HCT116 (cell line): ENCODE data around the gene CXCL8. TPM values are rescaled to one million over a fixed set of nuclear protein-coding genes. Genes with fewer than 3 reads are reported as not detected.

Source experiments
- ATAC-seq: fragments of 200-7000 bp; cut with Tn5 transposase; 2 replicates; pipeline ENCODE4 v1.9.1; 2020; ENCODE audit warnings: mild to moderate bottlenecking, moderate library complexity
- BruUV-seq: library from RNA; stranded (reverse); fragments of 400-500 nt; replicated peaks from 2 replicates; lab custom pipeline; 2021; lab: Mats Ljungman, UMichigan
- CTCF ChIA-PET: fragments of 300-600 bp; sonication (Branson Sonifier 250); formaldehyde crosslinking; loops from one replicate; lab custom pipeline; 2021; ENCODE audit warnings: antibody characterized with exemption; lab: Charles Lee
- POLR2A ChIA-PET: fragments of 300-600, 350-600 bp; sonication (Branson Sonifier 250); formaldehyde crosslinking; loops from one replicate; lab custom pipeline; 2021; ENCODE audit warnings: antibody characterized with exemption; lab: Charles Lee
- RAD21 ChIA-PET, 2 experiments: fragments of 300-600 bp; sonication (Branson Sonifier 250); formaldehyde crosslinking; loops; one replicate each; lab custom pipeline; 2023; ENCODE audit warnings: low total read pairs in 2 of 2; ENCODE audit not compliant: uncharacterized antibody in 2 of 2, unreplicated experiment in 2 of 2, low non-redundant PET in 1 of 2; lab: Charles Lee
- DNase-seq: peaks from one replicate; pipeline ENCODE4 v3.0.0-alpha.2; 2010; ENCODE audit warnings: low read depth, low spot score
- H2AFZ ChIP-seq: fragments of 200-600 bp; shearing (Covaris generic), sonication (generic); 2 replicates; pipeline ENCODE4 v1.6.1; 2017; ENCODE audit warnings: low read depth, mixed run types, mixed read lengths, antibody characterized with exemption, low read length; ENCODE audit not compliant: poor library complexity, severe bottlenecking
- H3K27ac ChIP-seq: 2 replicates; pipeline ENCODE4 v1.5.1; 2012; ENCODE audit warnings: low read depth, low read length
- H3K27me3 ChIP-seq: fragments of 200-600 bp; sonication (generic); 2 replicates; pipeline ENCODE4 v1.6.1; 2016; ENCODE audit warnings: mixed run types, low read length, mixed read lengths; ENCODE audit not compliant: insufficient read depth
- H3K36me3 ChIP-seq, 2 experiments: fragments of 200-500 bp in 1 of 2; fragments of 200-600 bp in 1 of 2; sonication (Bioruptor generic) in 1 of 2; sonication (generic) in 1 of 2; 2 replicates each; pipeline versions ENCODE4 v1.5.1 to v1.6.1; 2014 to 2016; ENCODE audit warnings: low read length in 2 of 2, inconsistent platforms in 1 of 2, mixed read lengths in 1 of 2, mixed run types in 1 of 2; ENCODE audit not compliant: insufficient read depth in 2 of 2, control insufficient read depth in 1 of 2
- H3K4me1 ChIP-seq, 2 experiments: fragments of 200-600 bp in 1 of 2; sonication (generic) in 1 of 2; 2 replicates each; pipeline versions ENCODE4 v1.5.1 to v1.6.1; 2012 to 2017; ENCODE audit warnings: low read length in 2 of 2, inconsistent platforms in 1 of 2, mild to moderate bottlenecking in 1 of 2, mixed read lengths in 1 of 2, mixed run types in 1 of 2, moderate library complexity in 1 of 2; ENCODE audit not compliant: insufficient read depth in 2 of 2, control insufficient read depth in 1 of 2
- H3K4me2 ChIP-seq: fragments of 200-600 bp; sonication (generic); 2 replicates; pipeline ENCODE4 v1.6.1; 2017; ENCODE audit warnings: mixed run types, low read length, mixed read lengths
- H3K4me3 ChIP-seq, 2 experiments: fragments of 200-600 bp in 1 of 2; sonication (generic) in 1 of 2; replicated peaks in 1 of 2; 2 replicates each; pipeline ENCODE4 v1.5.1; 2011 to 2016; ENCODE audit warnings: low read length in 2 of 2, control low read depth in 1 of 2, low read depth in 1 of 2, mild to moderate bottlenecking in 1 of 2, mixed read lengths in 1 of 2, mixed run types in 1 of 2
- H3K79me2 ChIP-seq: fragments of 200-600 bp; sonication (generic); 2 replicates; pipeline ENCODE4 v1.6.1; 2017; ENCODE audit warnings: mild to moderate bottlenecking, mixed run types, low read length, moderate library complexity, mixed read lengths; ENCODE audit not compliant: insufficient read depth
- H3K9ac ChIP-seq: fragments of 200-600 bp; sonication (generic); 2 replicates; pipeline ENCODE4 v1.6.1; 2016; ENCODE audit warnings: low read length, mixed read lengths
- H3K9me2 ChIP-seq: fragments of 200-600 bp; sonication (generic), shearing (Covaris generic); 2 replicates; pipeline ENCODE4 v1.6.1; 2017; ENCODE audit warnings: mixed run types, mild to moderate bottlenecking, moderate library complexity; ENCODE audit not compliant: insufficient read depth
- H3K9me3 ChIP-seq, 2 experiments: fragments of 200-500 bp in 1 of 2; fragments of 200-600 bp in 1 of 2; sonication (Bioruptor generic) in 1 of 2; sonication (generic) in 1 of 2; 2 replicates each; pipeline ENCODE4 v1.6.1; 2014 to 2017; ENCODE audit warnings: low read length in 2 of 2, mixed read lengths in 2 of 2, inconsistent platforms in 1 of 2, low read depth in 1 of 2, mild to moderate bottlenecking in 1 of 2, mixed run types in 1 of 2, moderate library complexity in 1 of 2; ENCODE audit not compliant: control insufficient read depth in 1 of 2, insufficient read depth in 1 of 2
- H4K20me1 ChIP-seq: fragments of 200-600 bp; sonication (generic), shearing (Covaris generic); 2 replicates; pipeline ENCODE4 v1.6.1; 2017; ENCODE audit warnings: mixed run types, mild to moderate bottlenecking, moderate library complexity; ENCODE audit not compliant: insufficient read depth
- CBX3 ChIP-seq: IDR thresholded peaks from 2 replicates; pipeline ENCODE4 v1.6.1; 2012; ENCODE audit warnings: low read depth
- EGR1 ChIP-seq: IDR thresholded peaks from 2 replicates; pipeline ENCODE4 v1.6.1; 2012; ENCODE audit warnings: low read depth
- ELF1 ChIP-seq: IDR thresholded peaks from 2 replicates; pipeline ENCODE4 v1.6.1; 2012; ENCODE audit warnings: low read depth, borderline replicate concordance
- EZH2 ChIP-seq: fragments of 200-600 bp; sonication (generic); IDR thresholded peaks from 2 replicates; pipeline ENCODE4 v1.6.1; 2017; ENCODE audit warnings: antibody characterized with exemption, mixed run types
- EZH2phosphoT487 ChIP-seq: fragments of 200-600 bp; IDR thresholded peaks from 2 replicates; pipeline ENCODE4 v1.6.1; 2018; ENCODE audit warnings: antibody characterized with exemption, borderline replicate concordance
- FOSL1 ChIP-seq: IDR thresholded peaks from 2 replicates; pipeline ENCODE4 v1.6.1; 2012; ENCODE audit warnings: low read depth
- JUND ChIP-seq: IDR thresholded peaks from 2 replicates; pipeline ENCODE4 v1.6.1; 2012
- POLR2AphosphoS5 ChIP-seq: IDR thresholded peaks from 2 replicates; pipeline ENCODE4 v1.6.1; 2011; ENCODE audit warnings: mild to moderate bottlenecking, low read depth, low read length, moderate library complexity
- RAD21 ChIP-seq: IDR thresholded peaks from 2 replicates; pipeline ENCODE4 v1.6.1; 2012; ENCODE audit warnings: low read depth, mild to moderate bottlenecking
- SP1 ChIP-seq: IDR thresholded peaks from 2 replicates; pipeline ENCODE4 v1.6.1; 2012; ENCODE audit warnings: low read depth
- SRF ChIP-seq: IDR thresholded peaks from 2 replicates; pipeline ENCODE4 v1.6.1; 2012; ENCODE audit warnings: low read depth
- TCF7L2 ChIP-seq: IDR thresholded peaks from 2 replicates; pipeline ENCODE4 v1.7.0; 2011; ENCODE audit warnings: borderline replicate concordance, inconsistent platforms; ENCODE audit not compliant: insufficient read depth, insufficient read length; ENCODE audit errors: extremely low read depth
- YY1 ChIP-seq: IDR thresholded peaks from 2 replicates; pipeline ENCODE4 v1.6.1; 2011; ENCODE audit warnings: low read length, low read depth, moderate library complexity, mild to moderate bottlenecking; ENCODE audit not compliant: insufficient replicate concordance; ENCODE audit errors: extremely low read depth
- ZFX ChIP-seq: fragments of 450-650 bp; IDR thresholded peaks from 2 replicates; pipeline ENCODE4 v1.6.1; 2017
- ZNF274 ChIP-seq: fragments of 200-500 bp; sonication (Bioruptor generic); IDR thresholded peaks from 2 replicates; pipeline ENCODE4 v1.6.1; 2014; ENCODE audit warnings: mild to moderate bottlenecking, low read depth, low read length, inconsistent platforms
- intact Hi-C: fragments of 100-400 bp; cut with micrococcal nuclease; formaldehyde crosslinking; loops from 2 replicates; pipeline ENCODE4 v1.10.0; 2022
- total RNA-seq: library from RNA; stranded (reverse); gene quantifications from one replicate; pipeline ENCODE4 v1.2.1, GENCODE V29; 2021; ENCODE audit not compliant: unreplicated experiment
- TF ChIP-seq, protein P1 (sequence below): IDR thresholded peaks from 2 replicates; pipeline ENCODE4 v1.6.1; 2011; ENCODE audit warnings: mild to moderate bottlenecking, low read length, moderate library complexity; ENCODE audit not compliant: insufficient replicate concordance; ENCODE audit errors: extremely low read depth
- TF ChIP-seq, protein P2 (sequence below): IDR thresholded peaks from 2 replicates; pipeline ENCODE4 v1.6.1; 2012
- TF ChIP-seq, protein P3 (sequence below): IDR thresholded peaks from 2 replicates; pipeline ENCODE4 v1.6.1; 2012
- TF ChIP-seq, protein P4 (sequence below), 3 experiments: fragments of 200-600 bp in 1 of 3; sonication (generic) in 1 of 3; IDR thresholded peaks in 2 of 3; conservative IDR thresholded peaks in 1 of 3; 2 replicates each; pipeline ENCODE4 v1.5.1; 2012 to 2017; ENCODE audit warnings: low read depth in 2 of 3, low read length in 2 of 3, antibody characterized with exemption in 1 of 3, borderline replicate concordance in 1 of 3, control low read depth in 1 of 3, mild to moderate bottlenecking in 1 of 3, mixed read lengths in 1 of 3, mixed run types in 1 of 3, moderate library complexity in 1 of 3; ENCODE audit not compliant: insufficient read depth in 1 of 3

CXCL8 gene
- total RNA-seq, 1 experiment from 2014 or later, result 1.8 TPM

GRCh38 chr4:73788411-73788810, 48.0 kb downstream of the CXCL8 start:
- H3K27me3 ChIP-seq, result no peaks in the 10 kb centered on the region
- ChIA-PET RAD21 (no interaction called here), POLR2A (no interaction called here), CTCF (no interaction called here)
- DNase-seq, result no peak
- ATAC-seq, result no peak
- H3K9me3 ChIP-seq, result no peaks in the 10 kb centered on the region
- H2AFZ ChIP-seq, result no peak overlapping the region
- H3K4me1 ChIP-seq, result no peaks in the 10 kb centered on the region
- 0 out of 2 replicates have a peak, but pooled peaks cover 6% of the 10 kb centered on the region for H3K9me2 ChIP-seq
- H3K9ac ChIP-seq, result no peak overlapping the region
- no TSS peak for BruUV-seq
- no peaks in the 10 kb centered on the region for H3K36me3 ChIP-seq
- no peaks in the 10 kb centered on the region for H4K20me1 ChIP-seq
- H3K4me2 ChIP-seq, result no peak overlapping the region
- H3K4me3 ChIP-seq, result no peak overlapping the region
- no peak overlapping the region for H3K27ac ChIP-seq
- H3K79me2 ChIP-seq, result no peaks in the 10 kb centered on the region
- intact Hi-C loops, result no loop called here
- TF ChIP-seq ZFX (no peak), RAD21 (no peak), CBX3 (no peak), JUND (no peak), EGR1 (no peak), SP1 (no peak), POLR2AphosphoS5 (no peak), ELF1 (no peak), EZH2phosphoT487 (no peak), TCF7L2 (no peak), ZNF274 (no peak), EZH2 (no peak), FOSL1 (no peak), YY1 (no peak), SRF (no peak)
- TF ChIP-seq, protein P1, sequence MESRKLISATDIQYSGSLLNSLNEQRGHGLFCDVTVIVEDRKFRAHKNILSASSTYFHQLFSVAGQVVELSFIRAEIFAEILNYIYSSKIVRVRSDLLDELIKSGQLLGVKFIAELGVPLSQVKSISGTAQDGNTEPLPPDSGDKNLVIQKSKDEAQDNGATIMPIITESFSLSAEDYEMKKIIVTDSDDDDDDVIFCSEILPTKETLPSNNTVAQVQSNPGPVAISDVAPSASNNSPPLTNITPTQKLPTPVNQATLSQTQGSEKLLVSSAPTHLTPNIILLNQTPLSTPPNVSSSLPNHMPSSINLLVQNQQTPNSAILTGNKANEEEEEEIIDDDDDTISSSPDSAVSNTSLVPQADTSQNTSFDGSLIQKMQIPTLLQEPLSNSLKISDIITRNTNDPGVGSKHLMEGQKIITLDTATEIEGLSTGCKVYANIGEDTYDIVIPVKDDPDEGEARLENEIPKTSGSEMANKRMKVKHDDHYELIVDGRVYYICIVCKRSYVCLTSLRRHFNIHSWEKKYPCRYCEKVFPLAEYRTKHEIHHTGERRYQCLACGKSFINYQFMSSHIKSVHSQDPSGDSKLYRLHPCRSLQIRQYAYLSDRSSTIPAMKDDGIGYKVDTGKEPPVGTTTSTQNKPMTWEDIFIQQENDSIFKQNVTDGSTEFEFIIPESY, result no peak
- TF ChIP-seq, protein P2, sequence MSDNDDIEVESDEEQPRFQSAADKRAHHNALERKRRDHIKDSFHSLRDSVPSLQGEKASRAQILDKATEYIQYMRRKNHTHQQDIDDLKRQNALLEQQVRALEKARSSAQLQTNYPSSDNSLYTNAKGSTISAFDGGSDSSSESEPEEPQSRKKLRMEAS, result no peak
- TF ChIP-seq, protein P3, sequence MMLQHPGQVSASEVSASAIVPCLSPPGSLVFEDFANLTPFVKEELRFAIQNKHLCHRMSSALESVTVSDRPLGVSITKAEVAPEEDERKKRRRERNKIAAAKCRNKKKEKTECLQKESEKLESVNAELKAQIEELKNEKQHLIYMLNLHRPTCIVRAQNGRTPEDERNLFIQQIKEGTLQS, result no peak
- TF ChIP-seq, protein P4, sequence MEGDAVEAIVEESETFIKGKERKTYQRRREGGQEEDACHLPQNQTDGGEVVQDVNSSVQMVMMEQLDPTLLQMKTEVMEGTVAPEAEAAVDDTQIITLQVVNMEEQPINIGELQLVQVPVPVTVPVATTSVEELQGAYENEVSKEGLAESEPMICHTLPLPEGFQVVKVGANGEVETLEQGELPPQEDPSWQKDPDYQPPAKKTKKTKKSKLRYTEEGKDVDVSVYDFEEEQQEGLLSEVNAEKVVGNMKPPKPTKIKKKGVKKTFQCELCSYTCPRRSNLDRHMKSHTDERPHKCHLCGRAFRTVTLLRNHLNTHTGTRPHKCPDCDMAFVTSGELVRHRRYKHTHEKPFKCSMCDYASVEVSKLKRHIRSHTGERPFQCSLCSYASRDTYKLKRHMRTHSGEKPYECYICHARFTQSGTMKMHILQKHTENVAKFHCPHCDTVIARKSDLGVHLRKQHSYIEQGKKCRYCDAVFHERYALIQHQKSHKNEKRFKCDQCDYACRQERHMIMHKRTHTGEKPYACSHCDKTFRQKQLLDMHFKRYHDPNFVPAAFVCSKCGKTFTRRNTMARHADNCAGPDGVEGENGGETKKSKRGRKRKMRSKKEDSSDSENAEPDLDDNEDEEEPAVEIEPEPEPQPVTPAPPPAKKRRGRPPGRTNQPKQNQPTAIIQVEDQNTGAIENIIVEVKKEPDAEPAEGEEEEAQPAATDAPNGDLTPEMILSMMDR (IDR thresholded peaks at IDR 0.05 in 2 of 3, conservative IDR thresholded peaks at IDR 0.05 in 1 of 3; ENCODE audit: borderline replicate concordance in 1 of 3, insufficient read depth in 1 of 3, low read depth in 2 of 3, low read length in 2 of 3), result no peak
